Memory B cell (primary cell): ENCODE results near the gene LTK.

Source experiments
- ATAC-seq: fragments of 150-1000 bp; cut with Tn5 transposase; 2 replicates; pipeline ENCODE4 v1.10.0; 2021; ENCODE audit warnings: low read depth, mild to moderate bottlenecking, moderate library complexity
- DNase-seq, 2 donors: peaks; one replicate each; pipeline ENCODE4 v3.0.0; 2022; ENCODE audit warnings: low spot score in 2 of 2
- H3K27ac Mint-ChIP-seq: one replicate; pipeline ENCODE4 v1.8.0; 2022; ENCODE audit warnings: mild to moderate bottlenecking, moderate library complexity, mixed read lengths
- H3K27me3 Mint-ChIP-seq: one replicate; pipeline ENCODE4 v1.8.0; 2022; ENCODE audit warnings: mixed read lengths
- H3K36me3 Mint-ChIP-seq: one replicate; pipeline ENCODE4 v1.8.0; 2022; ENCODE audit warnings: mild to moderate bottlenecking, mixed read lengths
- H3K4me1 Mint-ChIP-seq: one replicate; pipeline ENCODE4 v1.8.0; 2022; ENCODE audit warnings: mixed read lengths
- H3K4me3 Mint-ChIP-seq: one replicate; pipeline ENCODE4 v1.8.0; 2022; ENCODE audit warnings: mild to moderate bottlenecking, moderate library complexity, mixed read lengths
- H3K9me3 Mint-ChIP-seq: one replicate; pipeline ENCODE4 v1.8.0; 2022; ENCODE audit warnings: mixed read lengths

The LTK gene

GRCh38 chr15:41462084-41462795 lies 51.4 kb downstream of the LTK start:
- ATAC-seq (no peak), DNase-seq (no peak)
- Mint-ChIP-seq H3K36me3 (peaks cover 24% of the 10 kb centered on the region), H3K4me1 (peaks cover 8% of the 10 kb centered on the region), H3K9me3 (no peaks in the 10 kb centered on the region), H3K27ac (no peak overlapping the region), H3K27me3 (no peaks in the 10 kb centered on the region), H3K4me3 (no peak overlapping the region)
